IMR-90 (cell line): ENCODE data around the gene DHX29. TPM values are rescaled to one million over a fixed set of nuclear protein-coding genes. Genes with fewer than 3 reads are reported as not detected.

ENCODE experiments used
- ATAC-seq: fragments of 200-7000 bp; cut with Tn5 transposase; 2 replicates; pipeline ENCODE4 v1.9.1; 2020; ENCODE audit warnings: low read depth, mild to moderate bottlenecking, moderate library complexity
- BruUV-seq: library from RNA; stranded (reverse); fragments of 400-500 nt; replicated peaks from 2 replicates; lab custom pipeline; 2021; lab: Mats Ljungman, UMichigan
- CTCF ChIA-PET: fragments of 300-600 bp; formaldehyde crosslinking; extraction: SDS; loops from one replicate; lab custom pipeline; 2021; ENCODE audit warnings: antibody characterized with exemption; lab: Yijun Ruan, JAX
- POLR2A ChIA-PET: fragments of 300-600 bp; sonication (Branson Sonifier 250); formaldehyde crosslinking; loops from one replicate; lab custom pipeline; 2022; ENCODE audit warnings: antibody characterized with exemption; ENCODE audit not compliant: unreplicated experiment; lab: Charles Lee
- DNase-seq: peaks from one replicate; pipeline ENCODE4 v3.0.0; 2013
- H2AFZ ChIP-seq: replicated peaks from 2 replicates; pipeline ENCODE3; 2013; ENCODE audit warnings: low read length, mild to moderate bottlenecking; ENCODE audit not compliant: poor library complexity
- H2AK5ac ChIP-seq: 2 replicates; pipeline ENCODE4 v1.6.1; 2013; ENCODE audit warnings: low read depth, low read length, inconsistent platforms
- H2AK9ac ChIP-seq: replicated peaks from 2 replicates; pipeline ENCODE3; 2013; ENCODE audit warnings: mild to moderate bottlenecking, low read depth, low read length, moderate library complexity; ENCODE audit not compliant: poor library complexity
- H2BK120ac ChIP-seq: 2 replicates; pipeline ENCODE4 v1.6.1; 2013; ENCODE audit warnings: low read depth, low read length, inconsistent platforms
- H2BK15ac ChIP-seq: 3 replicates; pipeline ENCODE4 v1.6.1; 2013; ENCODE audit warnings: low read depth, low read length, inconsistent platforms
- H2BK20ac ChIP-seq: 2 replicates; pipeline ENCODE4 v1.6.1; 2013; ENCODE audit warnings: low read depth, mild to moderate bottlenecking, inconsistent platforms, low read length, moderate library complexity
- H2BK5ac ChIP-seq: 2 replicates; pipeline ENCODE4 v1.6.1; 2013; ENCODE audit warnings: mild to moderate bottlenecking, low read depth, low read length, inconsistent platforms; ENCODE audit not compliant: poor library complexity, severe bottlenecking
- H3K14ac ChIP-seq: replicated peaks from 2 replicates; pipeline ENCODE4 v1.6.1; 2013; ENCODE audit warnings: low read depth, low read length, inconsistent platforms
- H3K18ac ChIP-seq: 2 replicates; pipeline ENCODE4 v1.6.1; 2013; ENCODE audit warnings: low read depth, low read length, control low read depth
- H3K23ac ChIP-seq: 2 replicates; pipeline ENCODE4 v1.6.1; 2013; ENCODE audit warnings: low read depth, low read length, inconsistent platforms
- H3K27ac ChIP-seq: 2 replicates; pipeline ENCODE4 v1.5.1; 2013; ENCODE audit warnings: mild to moderate bottlenecking, control low read depth, low read length; ENCODE audit not compliant: insufficient read depth
- H3K27me3 ChIP-seq: 2 replicates; pipeline ENCODE4 v1.6.1; 2013; ENCODE audit warnings: low read length; ENCODE audit not compliant: control insufficient read depth, insufficient read depth
- H3K36me3 ChIP-seq: 2 replicates; pipeline ENCODE4 v1.6.1; 2013; ENCODE audit warnings: low read length, mixed read lengths; ENCODE audit not compliant: control insufficient read depth, insufficient read depth
- H3K4ac ChIP-seq: 2 replicates; pipeline ENCODE4 v1.6.1; 2013; ENCODE audit warnings: low read depth, low read length, inconsistent platforms
- H3K4me1 ChIP-seq: 2 replicates; pipeline ENCODE4 v1.6.1; 2013; ENCODE audit warnings: low read length, mixed read lengths; ENCODE audit not compliant: control insufficient read depth, insufficient read depth
- H3K4me2 ChIP-seq: 2 replicates; pipeline ENCODE4 v1.6.1; 2013; ENCODE audit warnings: low read depth, mild to moderate bottlenecking, control low read depth, low read length, moderate library complexity
- H3K4me3 ChIP-seq: 2 replicates; pipeline ENCODE4 v1.5.1; 2013; ENCODE audit warnings: low read depth, mild to moderate bottlenecking, control low read depth, low read length, moderate library complexity; ENCODE audit not compliant: insufficient read depth
- H3K56ac ChIP-seq: 2 replicates; pipeline ENCODE4 v1.6.1; 2013; ENCODE audit warnings: low read length, inconsistent platforms; ENCODE audit not compliant: insufficient read depth; ENCODE audit errors: extremely low read depth
- H3K79me1 ChIP-seq, 2 experiments: 2 replicates each; pipeline ENCODE4 v1.6.1; 2013; ENCODE audit warnings: low read length in 2 of 2, inconsistent platforms in 1 of 2, low read depth in 1 of 2
- H3K9ac ChIP-seq: 2 replicates; pipeline ENCODE4 v1.6.1; 2013; ENCODE audit warnings: low read depth, low read length, control low read depth
- H3K9me1 ChIP-seq: 2 replicates; pipeline ENCODE4 v1.6.1; 2013; ENCODE audit warnings: low read length, inconsistent platforms; ENCODE audit not compliant: insufficient read depth
- H3K9me3 ChIP-seq: 2 replicates; pipeline ENCODE4 v1.6.1; 2013; ENCODE audit warnings: low read length; ENCODE audit not compliant: control insufficient read depth, insufficient read depth
- H4K20me1 ChIP-seq: 2 replicates; pipeline ENCODE4 v1.6.1; 2013; ENCODE audit warnings: low read length, inconsistent platforms; ENCODE audit not compliant: insufficient read depth
- H4K5ac ChIP-seq: 2 replicates; pipeline ENCODE4 v1.6.1; 2013; ENCODE audit warnings: mild to moderate bottlenecking, low read depth, low read length, control low read depth
- H4K8ac ChIP-seq, 2 experiments: 2 replicates each; pipeline ENCODE4 v1.6.1; 2013; ENCODE audit warnings: low read depth in 2 of 2, low read length in 2 of 2, control low read depth in 1 of 2, inconsistent platforms in 1 of 2
- H4K91ac ChIP-seq: 2 replicates; pipeline ENCODE4 v1.6.1; 2013; ENCODE audit warnings: low read depth, low read length, inconsistent platforms; ENCODE audit not compliant: insufficient read depth
- NFE2L2 ChIP-seq: fragments of 150-350 bp; IDR thresholded peaks from 2 replicates; pipeline ENCODE4 v1.6.1; 2016; ENCODE audit warnings: low read depth, mild to moderate bottlenecking, low read length
- SMC3 ChIP-seq: fragments of 150-350 bp; IDR thresholded peaks from 2 replicates; pipeline ENCODE4 v1.6.1; 2016; ENCODE audit warnings: low read depth, mild to moderate bottlenecking, antibody characterized with exemption, low read length, moderate library complexity
- WGBS, 2 experiments: methylation state at CpG; one replicate each; pipeline versions ENCODE4 v1.1.5 to v1.1.7; 2013; ENCODE audit warnings: missing lambda C conversion rate in 2 of 2; ENCODE audit not compliant: insufficient read length in 1 of 2; ENCODE audit errors: extremely low coverage in 2 of 2; 5-methylcytosine and 5-hydroxymethylcytosine counted together
- dilution Hi-C: fragments of 300-500 bp; cut with HindIII; formaldehyde crosslinking; loops from one replicate; pipeline ENCODE4 v1.14.3; 2018; ENCODE audit warnings: low sequenced_read_pairs; ENCODE audit not compliant: unreplicated experiment
- in situ Hi-C: fragments of 300-500 bp; cut with MboI; formaldehyde crosslinking; loops from 3 replicates; pipeline ENCODE4 v1.14.3; 2019; ENCODE audit warnings: low sequenced_read_pairs, inconsistent platforms, mixed read lengths
- intact Hi-C: fragments of 100-400 bp; cut with micrococcal nuclease; formaldehyde crosslinking; loops from 2 replicates; pipeline ENCODE4 v1.10.0; 2022
- polyA plus RNA-seq, 3 experiments: library from polyadenylated mRNA; depleted of rRNA; stranded (reverse); fragments of >200 nt; gene quantifications; 2 replicates each; pipeline ENCODE4 v1.2.3, GENCODE V29; 2012; ENCODE audit warnings: low replicate concordance in 1 of 3
- total RNA-seq: library from RNA; depleted of rRNA; stranded (reverse); fragments of >200 nt; gene quantifications from 2 replicates; pipeline ENCODE4 v1.2.3, GENCODE V29; 2012
- TF ChIP-seq, protein P1 (sequence below): fragments of 150-350 bp; IDR thresholded peaks from 2 replicates; pipeline ENCODE4 v1.6.1; 2017; ENCODE audit warnings: mild to moderate bottlenecking, antibody characterized with exemption, low read length, low read depth
- TF ChIP-seq, protein P2 (sequence below): fragments of 150-350 bp; IDR thresholded peaks from 2 replicates; pipeline ENCODE4 v1.6.1; 2016; ENCODE audit warnings: low read depth, mild to moderate bottlenecking, low read length, moderate library complexity, borderline replicate concordance

Gene DHX29
- total and polyA plus RNA-seq, 2 of the 4 experiments (the other 2 are of a cell fraction), result 9.5 to 25.6 TPM

DNA sequence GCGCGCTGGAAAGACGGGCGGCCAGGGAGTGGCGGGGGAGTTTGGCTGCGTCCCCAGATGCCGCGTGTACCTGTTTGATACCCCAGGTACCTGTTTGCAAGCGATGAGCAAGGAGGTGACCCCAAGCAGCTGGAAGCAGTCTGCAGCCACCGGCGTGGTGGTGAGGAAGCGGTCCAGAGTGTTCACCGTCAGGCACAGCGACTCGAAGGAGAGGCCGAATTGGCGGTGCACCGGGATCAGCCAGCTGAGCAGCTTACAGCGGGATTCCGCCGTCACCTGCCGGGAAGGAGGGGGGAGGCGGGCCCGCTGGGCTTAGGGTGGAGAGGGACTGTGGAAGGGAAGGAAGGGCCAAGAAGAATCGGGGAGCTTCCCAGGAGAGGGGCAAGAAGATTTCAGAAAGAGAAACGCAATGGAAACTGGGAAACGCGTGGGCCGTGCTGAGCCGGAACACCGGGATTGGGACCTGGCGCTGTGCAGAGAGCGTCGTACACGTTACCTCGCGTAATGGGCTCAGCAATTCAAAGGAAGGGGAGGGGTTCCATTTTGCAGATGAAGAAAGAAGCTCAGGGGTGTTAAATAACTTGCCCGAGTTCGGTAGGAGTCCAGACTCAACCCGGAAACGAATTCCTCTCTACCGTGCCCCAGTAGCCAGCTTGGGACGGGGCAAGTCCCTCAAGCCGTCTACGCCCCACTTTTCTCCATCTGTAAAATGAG lies 75.1 kb downstream of the DHX29 start (continued):
- TF ChIP-seq, protein P1, sequence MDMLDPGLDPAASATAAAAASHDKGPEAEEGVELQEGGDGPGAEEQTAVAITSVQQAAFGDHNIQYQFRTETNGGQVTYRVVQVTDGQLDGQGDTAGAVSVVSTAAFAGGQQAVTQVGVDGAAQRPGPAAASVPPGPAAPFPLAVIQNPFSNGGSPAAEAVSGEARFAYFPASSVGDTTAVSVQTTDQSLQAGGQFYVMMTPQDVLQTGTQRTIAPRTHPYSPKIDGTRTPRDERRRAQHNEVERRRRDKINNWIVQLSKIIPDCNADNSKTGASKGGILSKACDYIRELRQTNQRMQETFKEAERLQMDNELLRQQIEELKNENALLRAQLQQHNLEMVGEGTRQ, result no peak

DNA sequence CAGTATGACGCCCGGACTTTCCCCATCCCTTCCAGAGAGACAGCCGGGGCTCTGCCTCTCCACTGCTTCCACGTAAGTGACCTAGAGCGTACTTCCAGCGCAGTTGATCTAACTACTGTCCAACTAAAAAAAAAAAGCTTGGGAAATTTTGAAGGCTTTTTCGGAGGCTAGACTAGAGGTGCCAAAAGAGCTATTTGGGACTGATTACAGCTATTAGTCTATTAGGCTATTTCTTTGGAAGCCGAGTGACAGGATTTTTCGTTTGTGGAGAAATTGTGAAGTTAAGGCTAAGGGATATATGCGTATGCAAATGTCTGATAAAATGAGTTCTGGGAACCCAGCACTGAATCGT lies 75.6 kb downstream of the DHX29 start:
- Histone ChIP-seq H3K4me2 (peak overlapping the region; percentile 81; the same call in 1 of the 2 replicates), H3K56ac (no peak overlapping the region), H3K18ac (no peak overlapping the region), H4K20me1 (peaks cover 23% of the 10 kb centered on the region; the same call in 1 of the 2 replicates), H2BK15ac (no peak overlapping the region), H3K14ac (no peak overlapping the region), H2BK5ac (no peak overlapping the region), H4K5ac (no peak overlapping the region), H4K91ac (no peak overlapping the region), H3K4me1 (peaks cover 9% of the 10 kb centered on the region; the same call in 1 of the 2 replicates), H4K8ac (no peak overlapping the region), H3K9me3 (peaks cover 4% of the 10 kb centered on the region; the same call in 1 of the 2 replicates), H3K79me1 (no peaks in the 10 kb centered on the region), H3K9ac (no peak overlapping the region), H2AK5ac (no peak overlapping the region), H2AK9ac (no peak overlapping the region), H3K4me3 (no peak overlapping the region), H2BK120ac (no peak overlapping the region), H3K4ac (no peak overlapping the region), H3K36me3 (no peaks in the 10 kb centered on the region), H3K9me1 (no peaks in the 10 kb centered on the region), H2AFZ (peak overlapping the region; percentile 88), H3K27ac (no peak overlapping the region), H3K27me3 (peaks cover 86% of the 10 kb centered on the region), H2BK20ac (no peak overlapping the region), H3K23ac (no peak overlapping the region)
- intact Hi-C loops (no loop called here), dilution Hi-C loops (no loop called here), in situ Hi-C loops (no loop called here)
- ChIA-PET POLR2A (interaction anchor here (0.5 kb wide), 1 partner anchor 1825 kb away, joined by 3 read pairs; no protein-coding TSS in a partner anchor), CTCF (no interaction called here)
- DNase-seq (no peak), ATAC-seq (no peak)
- TF ChIP-seq, protein P2, sequence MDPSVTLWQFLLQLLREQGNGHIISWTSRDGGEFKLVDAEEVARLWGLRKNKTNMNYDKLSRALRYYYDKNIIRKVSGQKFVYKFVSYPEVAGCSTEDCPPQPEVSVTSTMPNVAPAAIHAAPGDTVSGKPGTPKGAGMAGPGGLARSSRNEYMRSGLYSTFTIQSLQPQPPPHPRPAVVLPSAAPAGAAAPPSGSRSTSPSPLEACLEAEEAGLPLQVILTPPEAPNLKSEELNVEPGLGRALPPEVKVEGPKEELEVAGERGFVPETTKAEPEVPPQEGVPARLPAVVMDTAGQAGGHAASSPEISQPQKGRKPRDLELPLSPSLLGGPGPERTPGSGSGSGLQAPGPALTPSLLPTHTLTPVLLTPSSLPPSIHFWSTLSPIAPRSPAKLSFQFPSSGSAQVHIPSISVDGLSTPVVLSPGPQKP, result no peak
- TF ChIP-seq SMC3 (no peak), NFE2L2 (no peak)
- WGBS, 2 experiments, result 8% methylated on average over 4 of the region's 11 CpGs; no CpG with 5 or more reads in 1 of the 2 experiments
- no TSS peak for BruUV-seq
